GM21360 (cell line): ENCODE data around the gene MIXL1.

Experiments
- ATAC-seq: cut with Tn5 transposase; IDR thresholded peaks from one replicate; pipeline ENCODE4 v1.9.1; 2021; ENCODE audit warnings: mild to moderate bottlenecking, moderate library complexity; ENCODE audit not compliant: unreplicated experiment

The MIXL1 gene

GRCh38 chr1:226276077-226276682 is 52.7 kb downstream of the MIXL1 start:
- no peak for ATAC-seq
